IMR-90 (cell line): ENCODE data around the gene PNPLA1. TPM values are rescaled to one million over a fixed set of nuclear protein-coding genes. Genes with fewer than 3 reads are reported as not detected.

ENCODE experiments used
- ATAC-seq: fragments of 200-7000 bp; cut with Tn5 transposase; 2 replicates; pipeline ENCODE4 v1.9.1; 2020; ENCODE audit warnings: low read depth, mild to moderate bottlenecking, moderate library complexity
- BruUV-seq: library from RNA; stranded (reverse); fragments of 400-500 nt; replicated peaks from 2 replicates; lab custom pipeline; 2021; lab: Mats Ljungman, UMichigan
- CTCF ChIA-PET: fragments of 300-600 bp; formaldehyde crosslinking; extraction: SDS; loops from one replicate; lab custom pipeline; 2021; ENCODE audit warnings: antibody characterized with exemption; lab: Yijun Ruan, JAX
- POLR2A ChIA-PET: fragments of 300-600 bp; sonication (Branson Sonifier 250); formaldehyde crosslinking; loops from one replicate; lab custom pipeline; 2022; ENCODE audit warnings: antibody characterized with exemption; ENCODE audit not compliant: unreplicated experiment; lab: Charles Lee
- DNase-seq: peaks from one replicate; pipeline ENCODE4 v3.0.0; 2013
- H2AFZ ChIP-seq: replicated peaks from 2 replicates; pipeline ENCODE3; 2013; ENCODE audit warnings: low read length, mild to moderate bottlenecking; ENCODE audit not compliant: poor library complexity
- H2AK5ac ChIP-seq: 2 replicates; pipeline ENCODE4 v1.6.1; 2013; ENCODE audit warnings: low read depth, low read length, inconsistent platforms
- H2AK9ac ChIP-seq: replicated peaks from 2 replicates; pipeline ENCODE3; 2013; ENCODE audit warnings: mild to moderate bottlenecking, low read depth, low read length, moderate library complexity; ENCODE audit not compliant: poor library complexity
- H2BK120ac ChIP-seq: 2 replicates; pipeline ENCODE4 v1.6.1; 2013; ENCODE audit warnings: low read depth, low read length, inconsistent platforms
- H2BK15ac ChIP-seq: 3 replicates; pipeline ENCODE4 v1.6.1; 2013; ENCODE audit warnings: low read depth, low read length, inconsistent platforms
- H2BK20ac ChIP-seq: 2 replicates; pipeline ENCODE4 v1.6.1; 2013; ENCODE audit warnings: low read depth, mild to moderate bottlenecking, inconsistent platforms, low read length, moderate library complexity
- H2BK5ac ChIP-seq: 2 replicates; pipeline ENCODE4 v1.6.1; 2013; ENCODE audit warnings: mild to moderate bottlenecking, low read depth, low read length, inconsistent platforms; ENCODE audit not compliant: poor library complexity, severe bottlenecking
- H3K14ac ChIP-seq: replicated peaks from 2 replicates; pipeline ENCODE4 v1.6.1; 2013; ENCODE audit warnings: low read depth, low read length, inconsistent platforms
- H3K18ac ChIP-seq: 2 replicates; pipeline ENCODE4 v1.6.1; 2013; ENCODE audit warnings: low read depth, low read length, control low read depth
- H3K23ac ChIP-seq: 2 replicates; pipeline ENCODE4 v1.6.1; 2013; ENCODE audit warnings: low read depth, low read length, inconsistent platforms
- H3K27ac ChIP-seq: 2 replicates; pipeline ENCODE4 v1.5.1; 2013; ENCODE audit warnings: mild to moderate bottlenecking, control low read depth, low read length; ENCODE audit not compliant: insufficient read depth
- H3K27me3 ChIP-seq: 2 replicates; pipeline ENCODE4 v1.6.1; 2013; ENCODE audit warnings: low read length; ENCODE audit not compliant: control insufficient read depth, insufficient read depth
- H3K36me3 ChIP-seq: 2 replicates; pipeline ENCODE4 v1.6.1; 2013; ENCODE audit warnings: low read length, mixed read lengths; ENCODE audit not compliant: control insufficient read depth, insufficient read depth
- H3K4ac ChIP-seq: 2 replicates; pipeline ENCODE4 v1.6.1; 2013; ENCODE audit warnings: low read depth, low read length, inconsistent platforms
- H3K4me1 ChIP-seq: 2 replicates; pipeline ENCODE4 v1.6.1; 2013; ENCODE audit warnings: low read length, mixed read lengths; ENCODE audit not compliant: control insufficient read depth, insufficient read depth
- H3K4me2 ChIP-seq: 2 replicates; pipeline ENCODE4 v1.6.1; 2013; ENCODE audit warnings: low read depth, mild to moderate bottlenecking, control low read depth, low read length, moderate library complexity
- H3K4me3 ChIP-seq: 2 replicates; pipeline ENCODE4 v1.5.1; 2013; ENCODE audit warnings: low read depth, mild to moderate bottlenecking, control low read depth, low read length, moderate library complexity; ENCODE audit not compliant: insufficient read depth
- H3K56ac ChIP-seq: 2 replicates; pipeline ENCODE4 v1.6.1; 2013; ENCODE audit warnings: low read length, inconsistent platforms; ENCODE audit not compliant: insufficient read depth; ENCODE audit errors: extremely low read depth
- H3K79me1 ChIP-seq, 2 experiments: 2 replicates each; pipeline ENCODE4 v1.6.1; 2013; ENCODE audit warnings: low read length in 2 of 2, inconsistent platforms in 1 of 2, low read depth in 1 of 2
- H3K9ac ChIP-seq: 2 replicates; pipeline ENCODE4 v1.6.1; 2013; ENCODE audit warnings: low read depth, low read length, control low read depth
- H3K9me1 ChIP-seq: 2 replicates; pipeline ENCODE4 v1.6.1; 2013; ENCODE audit warnings: low read length, inconsistent platforms; ENCODE audit not compliant: insufficient read depth
- H3K9me3 ChIP-seq: 2 replicates; pipeline ENCODE4 v1.6.1; 2013; ENCODE audit warnings: low read length; ENCODE audit not compliant: control insufficient read depth, insufficient read depth
- H4K20me1 ChIP-seq: 2 replicates; pipeline ENCODE4 v1.6.1; 2013; ENCODE audit warnings: low read length, inconsistent platforms; ENCODE audit not compliant: insufficient read depth
- H4K5ac ChIP-seq: 2 replicates; pipeline ENCODE4 v1.6.1; 2013; ENCODE audit warnings: mild to moderate bottlenecking, low read depth, low read length, control low read depth
- H4K8ac ChIP-seq, 2 experiments: 2 replicates each; pipeline ENCODE4 v1.6.1; 2013; ENCODE audit warnings: low read depth in 2 of 2, low read length in 2 of 2, control low read depth in 1 of 2, inconsistent platforms in 1 of 2
- H4K91ac ChIP-seq: 2 replicates; pipeline ENCODE4 v1.6.1; 2013; ENCODE audit warnings: low read depth, low read length, inconsistent platforms; ENCODE audit not compliant: insufficient read depth
- CEBPB ChIP-seq: IDR thresholded peaks from 2 replicates; pipeline ENCODE4 v1.6.1; 2012; ENCODE audit warnings: low read depth, low read length, improper control_type of control experiment
- CHD1 ChIP-seq: IDR thresholded peaks from 2 replicates; pipeline ENCODE4 v1.6.1; 2012; ENCODE audit warnings: low read depth, low read length, improper control_type of control experiment
- ELK1 ChIP-seq: fragments of 150-350 bp; IDR thresholded peaks from 2 replicates; pipeline ENCODE4 v1.6.1; 2016; ENCODE audit warnings: low read depth, mild to moderate bottlenecking, low read length, moderate library complexity, borderline replicate concordance
- FOS ChIP-seq: fragments of 150-350 bp; IDR thresholded peaks from 2 replicates; pipeline ENCODE4 v1.6.1; 2016; ENCODE audit warnings: low read depth, low read length
- MAFK ChIP-seq: IDR thresholded peaks from 2 replicates; pipeline ENCODE4 v1.6.1; 2012; ENCODE audit warnings: low read depth, low read length, improper control_type of control experiment
- MAZ ChIP-seq: IDR thresholded peaks from 2 replicates; pipeline ENCODE4 v1.6.1; 2012; ENCODE audit warnings: low read depth, mild to moderate bottlenecking, low read length, improper control_type of control experiment, moderate library complexity, borderline replicate concordance
- RCOR1 ChIP-seq: IDR thresholded peaks from 2 replicates; pipeline ENCODE4 v1.6.1; 2012; ENCODE audit warnings: mild to moderate bottlenecking, low read length, improper control_type of control experiment; ENCODE audit not compliant: insufficient replicate concordance
- RFX5 ChIP-seq: IDR thresholded peaks from 2 replicates; pipeline ENCODE4 v1.8.0; 2012; ENCODE audit warnings: low read depth, mild to moderate bottlenecking, low read length, moderate library complexity
- SMC3 ChIP-seq: fragments of 150-350 bp; IDR thresholded peaks from 2 replicates; pipeline ENCODE4 v1.6.1; 2016; ENCODE audit warnings: low read depth, mild to moderate bottlenecking, antibody characterized with exemption, low read length, moderate library complexity
- WGBS, 2 experiments: methylation state at CpG; one replicate each; pipeline versions ENCODE4 v1.1.5 to v1.1.7; 2013; ENCODE audit warnings: missing lambda C conversion rate in 2 of 2; ENCODE audit not compliant: insufficient read length in 1 of 2; ENCODE audit errors: extremely low coverage in 2 of 2; 5-methylcytosine and 5-hydroxymethylcytosine counted together
- dilution Hi-C: fragments of 300-500 bp; cut with HindIII; formaldehyde crosslinking; loops from one replicate; pipeline ENCODE4 v1.14.3; 2018; ENCODE audit warnings: low sequenced_read_pairs; ENCODE audit not compliant: unreplicated experiment
- in situ Hi-C: fragments of 300-500 bp; cut with MboI; formaldehyde crosslinking; loops from 3 replicates; pipeline ENCODE4 v1.14.3; 2019; ENCODE audit warnings: low sequenced_read_pairs, inconsistent platforms, mixed read lengths
- intact Hi-C: fragments of 100-400 bp; cut with micrococcal nuclease; formaldehyde crosslinking; loops from 2 replicates; pipeline ENCODE4 v1.10.0; 2022
- polyA plus RNA-seq, 3 experiments: library from polyadenylated mRNA; depleted of rRNA; stranded (reverse); fragments of >200 nt; gene quantifications; 2 replicates each; pipeline ENCODE4 v1.2.3, GENCODE V29; 2012; ENCODE audit warnings: low replicate concordance in 1 of 3
- total RNA-seq: library from RNA; depleted of rRNA; stranded (reverse); fragments of >200 nt; gene quantifications from 2 replicates; pipeline ENCODE4 v1.2.3, GENCODE V29; 2012

Gene PNPLA1
- total and polyA plus RNA-seq, 2 of the 4 experiments (the other 2 are of a cell fraction): not detected

GRCh38 chr6:36324191-36324590 is 54.3 kb downstream of the PNPLA1 start:
- 58% methylated on average over 2 of the region's 6 CpGs; no CpG with 5 or more reads in 1 of the 2 experiments for WGBS, 2 experiments
- Histone ChIP-seq H3K4me2 (no peak overlapping the region), H4K91ac (no peak overlapping the region), H3K79me1 (no peaks in the 10 kb centered on the region), H3K36me3 (no peaks in the 10 kb centered on the region), H2BK15ac (no peak overlapping the region), H2AK9ac (no peak overlapping the region), H3K9me3 (no peaks in the 10 kb centered on the region), H3K9me1 (no peaks in the 10 kb centered on the region), H3K27me3 (peaks cover 73% of the 10 kb centered on the region), H3K27ac (no peak overlapping the region), H2AFZ (no peak overlapping the region), H2AK5ac (no peak overlapping the region), H2BK120ac (no peak overlapping the region), H3K4ac (no peak overlapping the region), H2BK5ac (no peak overlapping the region), H3K4me1 (no peaks in the 10 kb centered on the region; the same call in 1 of the 2 replicates), H4K8ac (no peak overlapping the region), H3K9ac (no peak overlapping the region), H3K23ac (no peak overlapping the region), H3K56ac (no peak overlapping the region), H2BK20ac (no peak overlapping the region), H3K18ac (no peak overlapping the region), H4K5ac (no peak overlapping the region), H3K14ac (no peak overlapping the region), H3K4me3 (no peak overlapping the region), H4K20me1 (no peaks in the 10 kb centered on the region)
- ATAC-seq (no peak), DNase-seq (no peak)
- dilution Hi-C loops (no loop called here), in situ Hi-C loops (no loop called here), intact Hi-C loops (no loop called here)
- TF ChIP-seq SMC3 (no peak), MAZ (no peak), RCOR1 (no peak), RFX5 (no peak), CHD1 (no peak), CEBPB (no peak), ELK1 (no peak), FOS (no peak), MAFK (no peak)
- ChIA-PET POLR2A (no interaction called here), CTCF (no interaction called here)
- no TSS peak for BruUV-seq
